GM12878 (cell line): ENCODE data around the gene SLC52A3. TPM values are rescaled to one million over a fixed set of nuclear protein-coding genes. Genes with fewer than 3 reads are reported as not detected.

Experiments used
- ATAC-seq: fragments of 200-7000 bp; cut with Tn5 transposase; 3 replicates; pipeline ENCODE4 v1.9.1; 2020; ENCODE audit warnings: mild to moderate bottlenecking, moderate library complexity
- BruUV-seq: library from RNA; stranded (reverse); fragments of 400-500 nt; replicated peaks from 2 replicates; lab custom pipeline; 2021; lab: Mats Ljungman, UMichigan
- CTCF ChIA-PET: fragments of 300-600 bp; sonication (Branson Sonifier 250); formaldehyde crosslinking; extraction: SDS; loops from one replicate; lab custom pipeline; 2021; ENCODE audit warnings: inconsistent platforms; lab: Yijun Ruan, JAX
- POLR2A ChIA-PET: fragments of 350-600 bp; formaldehyde crosslinking; extraction: SDS; loops from one replicate; lab custom pipeline; 2021; ENCODE audit warnings: inconsistent platforms; lab: Charles Lee
- RAD21 ChIA-PET: fragments of 300-600 bp; sonication (Branson Sonifier 250); formaldehyde crosslinking; loops from one replicate; lab custom pipeline; 2023; ENCODE audit warnings: antibody characterized with exemption; ENCODE audit not compliant: unreplicated experiment; lab: Charles Lee
- SMC1A ChIA-PET: fragments of 300-600 bp; sonication (Branson Sonifier 250); formaldehyde crosslinking; loops from one replicate; lab custom pipeline; 2023; ENCODE audit not compliant: unreplicated experiment, uncharacterized antibody; lab: Charles Lee
- DNase-seq: peaks from one replicate; pipeline ENCODE4 v3.0.0-alpha.2; 2011; ENCODE audit warnings: low read depth, low spot score
- FAIRE-seq: peaks from 3 replicates; lab custom pipeline; 2011; peaks lifted over from hg19 to GRCh38; lab: Jason Lieb, UNC
- H2AFZ ChIP-seq: 2 replicates; pipeline ENCODE4 v1.6.0; 2011; ENCODE audit warnings: low read depth, low read length, control low read depth; ENCODE audit not compliant: control insufficient read depth
- H3K27ac ChIP-seq: 2 replicates; pipeline ENCODE4 v1.5.1; 2011; ENCODE audit warnings: control low read depth; ENCODE audit not compliant: control insufficient read depth, insufficient read depth
- H3K27me3 ChIP-seq, 2 experiments: replicated peaks in 1 of 2; 2 replicates each; pipeline versions ENCODE4 v1.6.0 to v1.6.1; 2011; ENCODE audit warnings: low read length in 1 of 2; ENCODE audit not compliant: control insufficient read depth in 2 of 2, insufficient read depth in 2 of 2
- H3K36me3 ChIP-seq, 2 experiments: 2 replicates each; pipeline ENCODE4 v1.5.1; 2011; ENCODE audit warnings: low read length in 1 of 2; ENCODE audit not compliant: control insufficient read depth in 2 of 2, insufficient read depth in 2 of 2
- H3K4me1 ChIP-seq: 2 replicates; pipeline ENCODE4 v1.6.1; 2011; ENCODE audit warnings: mild to moderate bottlenecking, low read length, moderate library complexity, mixed read lengths; ENCODE audit not compliant: control insufficient read depth, insufficient read depth
- H3K4me2 ChIP-seq: 2 replicates; pipeline ENCODE4 v1.6.0; 2011; ENCODE audit warnings: control low read depth; ENCODE audit not compliant: control insufficient read depth, insufficient read depth
- H3K4me3 ChIP-seq: fragments of 200-600 bp; sonication (generic); 2 replicates; pipeline ENCODE4 v1.5.1; 2016
- H3K79me2 ChIP-seq: 2 replicates; pipeline ENCODE4 v1.6.0; 2011; ENCODE audit warnings: low read length; ENCODE audit not compliant: control insufficient read depth, insufficient read depth
- H3K9ac ChIP-seq: 2 replicates; pipeline ENCODE4 v1.8.0; 2011; ENCODE audit warnings: low read length, control low read depth, mixed read lengths; ENCODE audit not compliant: control insufficient read depth, insufficient read depth
- H3K9me3 ChIP-seq: replicated peaks from 3 replicates; pipeline ENCODE4 v1.5.1; 2011; ENCODE audit warnings: mild to moderate bottlenecking, low read length; ENCODE audit not compliant: control insufficient read depth, insufficient read depth
- H4K20me1 ChIP-seq: 2 replicates; pipeline ENCODE4 v1.6.0; 2011; ENCODE audit not compliant: control insufficient read depth, insufficient read depth
- CREB1 ChIP-seq: IDR thresholded peaks from 2 replicates; pipeline ENCODE4 v1.6.1; 2012; ENCODE audit warnings: low read depth, mild to moderate bottlenecking, inconsistent platforms
- ESRRA ChIP-seq: IDR thresholded peaks from 2 replicates; pipeline ENCODE4 v1.6.1; 2012; ENCODE audit warnings: mild to moderate bottlenecking, low read length, improper control_type of control experiment
- HDAC2 ChIP-seq: fragments of 200-600 bp; sonication (generic); IDR thresholded peaks from 2 replicates; pipeline ENCODE4 v1.6.1; 2017
- IKZF1 ChIP-seq: fragments of 450-650 bp; conservative IDR thresholded peaks from 2 replicates; pipeline ENCODE4 v1.6.1; 2017; ENCODE audit warnings: antibody characterized with exemption, mild to moderate bottlenecking
- NR2C1 ChIP-seq: fragments of 450-650 bp; IDR thresholded peaks from 2 replicates; pipeline ENCODE4 v1.6.1; 2017; ENCODE audit warnings: antibody characterized with exemption, mild to moderate bottlenecking, moderate library complexity
- RELA ChIP-seq: fragments of 450-650 bp; IDR thresholded peaks from 2 replicates; pipeline ENCODE4 v1.8.0; 2014; ENCODE audit warnings: borderline replicate concordance; ENCODE audit not compliant: partially characterized antibody
- SMAD1 ChIP-seq: fragments of 450-650 bp; IDR thresholded peaks from 2 replicates; pipeline ENCODE4 v1.6.1; 2018; ENCODE audit warnings: mild to moderate bottlenecking, low read depth; ENCODE audit not compliant: partially characterized antibody
- SUZ12 ChIP-seq: fragments of 200-600 bp; sonication (generic); IDR thresholded peaks from one replicate; pipeline ENCODE4 v1.6.1; 2018; ENCODE audit warnings: antibody characterized with exemption, mild to moderate bottlenecking; ENCODE audit not compliant: unreplicated experiment
- ZNF384 ChIP-seq: IDR thresholded peaks from 2 replicates; pipeline ENCODE4 v1.6.1; 2012; ENCODE audit warnings: low read depth, mild to moderate bottlenecking, low read length, improper control_type of control experiment, borderline replicate concordance
- WGBS: methylation state at CpG from one replicate; pipeline ENCODE4 v1.1.6; 2016; ENCODE audit warnings: low lambda C conversion rate; ENCODE audit not compliant: insufficient replicate concordance, insufficient coverage; ENCODE audit errors: missing lambda C conversion rate; 5-methylcytosine and 5-hydroxymethylcytosine counted together
- in situ Hi-C: fragments of 300-500 bp; cut with MboI; formaldehyde crosslinking; loops from 9 replicates; pipeline ENCODE4 v1.14.3; 2018; ENCODE audit warnings: mixed read lengths
- intact Hi-C: fragments of 100-400 bp; cut with micrococcal nuclease; formaldehyde crosslinking; loops from one replicate; pipeline ENCODE4 v1.14.2; 2022; ENCODE audit not compliant: unreplicated experiment
- polyA plus RNA-seq, 11 experiments: library from polyadenylated mRNA; depleted of rRNA in 4 of 11; unstranded in 6 of 11; stranded (reverse) in 5 of 11; fragments of >200 nt; fragmentation: Nextera tagmentation in 4 of 11; fragmentation: Illumina TruSeq in 1 of 11; extraction: Ambion mirVana in 4 of 11; extraction: Trizol in 1 of 11; gene quantifications; 1 replicate in 1 of 11; 2 replicates in 10 of 11; pipeline versions ENCODE4 v1.2.1 to v1.2.3, GENCODE V29; 2011 to 2016; ENCODE audit warnings: inconsistent platforms in 2 of 11, missing spikeins in 2 of 11, low read depth in 1 of 11
- total RNA-seq, 4 experiments: library from RNA; depleted of rRNA in 3 of 4; stranded (reverse); fragments of >200 nt in 3 of 4; fragmentation: Illumina TruSeq in 1 of 4; extraction: Trizol in 1 of 4; gene quantifications; 2 replicates each; pipeline versions ENCODE4 v1.2.1 to v1.2.3, GENCODE V29; 2013 to 2021
- TF ChIP-seq, protein P1 (sequence below): IDR thresholded peaks from 2 replicates; pipeline ENCODE4 v1.6.1; 2012; ENCODE audit warnings: low read depth, low read length, improper control_type of control experiment
- TF ChIP-seq, protein P2 (sequence below): fragments of 450-650 bp; IDR thresholded peaks from 2 replicates; pipeline ENCODE4 v1.6.1; 2017; ENCODE audit warnings: mild to moderate bottlenecking, moderate library complexity
- TF ChIP-seq, protein P3 (sequence below): IDR thresholded peaks from 2 replicates; pipeline ENCODE4 v1.6.1; 2011; ENCODE audit warnings: mild to moderate bottlenecking, low read depth, low read length, moderate library complexity; ENCODE audit not compliant: insufficient replicate concordance

SLC52A3 gene
- total and polyA plus RNA-seq, 10 of the 15 experiments (the other 5 are each of a cell fraction or from before 2014, with no cell fraction given), result not detected

- no peak for FAIRE-seq
- TF ChIP-seq IKZF1 (no peak), HDAC2 (no peak), SMAD1 (no peak)
- TF ChIP-seq, protein P1, sequence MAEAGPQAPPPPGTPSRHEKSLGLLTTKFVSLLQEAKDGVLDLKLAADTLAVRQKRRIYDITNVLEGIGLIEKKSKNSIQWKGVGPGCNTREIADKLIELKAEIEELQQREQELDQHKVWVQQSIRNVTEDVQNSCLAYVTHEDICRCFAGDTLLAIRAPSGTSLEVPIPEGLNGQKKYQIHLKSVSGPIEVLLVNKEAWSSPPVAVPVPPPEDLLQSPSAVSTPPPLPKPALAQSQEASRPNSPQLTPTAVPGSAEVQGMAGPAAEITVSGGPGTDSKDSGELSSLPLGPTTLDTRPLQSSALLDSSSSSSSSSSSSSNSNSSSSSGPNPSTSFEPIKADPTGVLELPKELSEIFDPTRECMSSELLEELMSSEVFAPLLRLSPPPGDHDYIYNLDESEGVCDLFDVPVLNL, result no peak
- intact Hi-C loops (no loop called here), in situ Hi-C loops (no loop called here)
- H2AFZ ChIP-seq, result no peak overlapping the region
- no peaks in the 10 kb centered on the region; a peak in 1 of 4 replicates for H3K27me3 ChIP-seq
- DNase-seq, result no peak
- BruUV-seq, result no TSS peak
- SMC1A ChIA-PET, result interaction anchor here (0.8 kb wide), 1 partner anchor 18 kb away, joined by 3 read pairs; no protein-coding TSS in a partner anchor
- no peaks in the 10 kb centered on the region for H3K79me2 ChIP-seq
- WGBS, result 23% methylated on average over 3 of the region's 3 CpGs
- RAD21 ChIA-PET, result no interaction called here
- no peaks in the 10 kb centered on the region for H4K20me1 ChIP-seq
- no peak overlapping the region for H3K4me2 ChIP-seq
- no peak overlapping the region for H3K27ac ChIP-seq
- POLR2A ChIA-PET, result no interaction called here
- CTCF ChIA-PET, result no interaction called here
- no peak for ATAC-seq
- no peaks in the 10 kb centered on the region for H3K9me3 ChIP-seq
- H3K4me1 ChIP-seq, result no peaks in the 10 kb centered on the region
- no peak overlapping the region for H3K4me3 ChIP-seq
- H3K9ac ChIP-seq, result no peak overlapping the region
- H3K36me3 ChIP-seq, result no peaks in the 10 kb centered on the region
Observed at GRCh38 chr20:757506-757905, 10.8 kb downstream of the SLC52A3 start.

GRCh38 chr20:755941-756340 lies 12.4 kb downstream of the SLC52A3 start:
- no peaks in the 10 kb centered on the region for H4K20me1 ChIP-seq
- DNase-seq, result no peak
- intact Hi-C loops (no loop called here), in situ Hi-C loops (no loop called here)
- no peak overlapping the region for H2AFZ ChIP-seq
- FAIRE-seq, result no peak
- WGBS, result 14% methylated on average over 6 of the region's 6 CpGs
- H3K9ac ChIP-seq, result no peak overlapping the region
- ChIA-PET CTCF (no interaction called here), POLR2A (no interaction called here), RAD21 (no interaction called here), SMC1A (no interaction called here)
- H3K79me2 ChIP-seq, result no peaks in the 10 kb centered on the region
- H3K9me3 ChIP-seq, result no peaks in the 10 kb centered on the region
- no peaks in the 10 kb centered on the region; a peak in 1 of 4 replicates for H3K27me3 ChIP-seq
- no peaks in the 10 kb centered on the region for H3K36me3 ChIP-seq
- H3K4me1 ChIP-seq, result no peaks in the 10 kb centered on the region
- H3K4me2 ChIP-seq, result no peak overlapping the region
- no peak overlapping the region for H3K4me3 ChIP-seq
- ATAC-seq, result no peak
- H3K27ac ChIP-seq, result no peak overlapping the region
- BruUV-seq, result no TSS peak
- TF ChIP-seq IKZF1 (no peak), NR2C1 (no peak), ESRRA (no peak), CREB1 (no peak), SUZ12 (no peak), ZNF384 (no peak), RELA (no peak)
- TF ChIP-seq, protein P2, sequence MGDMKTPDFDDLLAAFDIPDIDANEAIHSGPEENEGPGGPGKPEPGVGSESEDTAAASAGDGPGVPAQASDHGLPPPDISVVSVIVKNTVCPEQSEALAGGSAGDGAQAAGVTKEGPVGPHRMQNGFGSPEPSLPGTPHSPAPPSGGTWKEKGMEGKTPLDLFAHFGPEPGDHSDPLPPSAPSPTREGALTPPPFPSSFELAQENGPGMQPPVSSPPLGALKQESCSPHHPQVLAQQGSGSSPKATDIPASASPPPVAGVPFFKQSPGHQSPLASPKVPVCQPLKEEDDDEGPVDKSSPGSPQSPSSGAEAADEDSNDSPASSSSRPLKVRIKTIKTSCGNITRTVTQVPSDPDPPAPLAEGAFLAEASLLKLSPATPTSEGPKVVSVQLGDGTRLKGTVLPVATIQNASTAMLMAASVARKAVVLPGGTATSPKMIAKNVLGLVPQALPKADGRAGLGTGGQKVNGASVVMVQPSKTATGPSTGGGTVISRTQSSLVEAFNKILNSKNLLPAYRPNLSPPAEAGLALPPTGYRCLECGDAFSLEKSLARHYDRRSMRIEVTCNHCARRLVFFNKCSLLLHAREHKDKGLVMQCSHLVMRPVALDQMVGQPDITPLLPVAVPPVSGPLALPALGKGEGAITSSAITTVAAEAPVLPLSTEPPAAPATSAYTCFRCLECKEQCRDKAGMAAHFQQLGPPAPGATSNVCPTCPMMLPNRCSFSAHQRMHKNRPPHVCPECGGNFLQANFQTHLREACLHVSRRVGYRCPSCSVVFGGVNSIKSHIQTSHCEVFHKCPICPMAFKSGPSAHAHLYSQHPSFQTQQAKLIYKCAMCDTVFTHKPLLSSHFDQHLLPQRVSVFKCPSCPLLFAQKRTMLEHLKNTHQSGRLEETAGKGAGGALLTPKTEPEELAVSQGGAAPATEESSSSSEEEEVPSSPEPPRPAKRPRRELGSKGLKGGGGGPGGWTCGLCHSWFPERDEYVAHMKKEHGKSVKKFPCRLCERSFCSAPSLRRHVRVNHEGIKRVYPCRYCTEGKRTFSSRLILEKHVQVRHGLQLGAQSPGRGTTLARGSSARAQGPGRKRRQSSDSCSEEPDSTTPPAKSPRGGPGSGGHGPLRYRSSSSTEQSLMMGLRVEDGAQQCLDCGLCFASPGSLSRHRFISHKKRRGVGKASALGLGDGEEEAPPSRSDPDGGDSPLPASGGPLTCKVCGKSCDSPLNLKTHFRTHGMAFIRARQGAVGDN, result no peak
- TF ChIP-seq, protein P3, sequence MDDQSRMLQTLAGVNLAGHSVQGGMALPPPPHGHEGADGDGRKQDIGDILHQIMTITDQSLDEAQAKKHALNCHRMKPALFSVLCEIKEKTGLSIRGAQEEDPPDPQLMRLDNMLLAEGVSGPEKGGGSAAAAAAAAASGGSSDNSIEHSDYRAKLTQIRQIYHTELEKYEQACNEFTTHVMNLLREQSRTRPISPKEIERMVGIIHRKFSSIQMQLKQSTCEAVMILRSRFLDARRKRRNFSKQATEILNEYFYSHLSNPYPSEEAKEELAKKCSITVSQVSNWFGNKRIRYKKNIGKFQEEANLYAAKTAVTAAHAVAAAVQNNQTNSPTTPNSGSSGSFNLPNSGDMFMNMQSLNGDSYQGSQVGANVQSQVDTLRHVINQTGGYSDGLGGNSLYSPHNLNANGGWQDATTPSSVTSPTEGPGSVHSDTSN, result no peak
